Right atrium auricular region (tissue), 2 donors: ENCODE results near the gene ZNF654. TPM values are rescaled to one million over a fixed set of nuclear protein-coding genes. Genes with fewer than 3 reads are reported as not detected.

Experiments used
- DNase-seq: peaks from one replicate; pipeline ENCODE4 v3.0.0-alpha.2; 2019; ENCODE audit warnings: low spot score
- H3K27ac ChIP-seq, 2 donors: fragments of 200-600 bp; sonication (generic); 1 replicate in 1 of 2; 2 replicates in 1 of 2; pipeline ENCODE4 v1.5.1; 2016 to 2019
- H3K27me3 ChIP-seq, 2 donors: fragments of 200-600 bp; sonication (generic); one replicate each; pipeline versions ENCODE4 v1.5.1 to v1.6.0; 2017 to 2019
- H3K36me3 ChIP-seq: fragments of 200-600 bp; sonication (generic); one replicate; pipeline ENCODE4 v1.5.1; 2016
- H3K4me1 ChIP-seq, 2 donors: fragments of 200-600 bp; sonication (generic); one replicate each; pipeline versions ENCODE4 v1.5.1 to v1.6.0; 2017 to 2019
- H3K4me3 ChIP-seq, 2 donors: fragments of 200-600 bp; sonication (generic); 1 replicate in 1 of 2; 2 replicates in 1 of 2; pipeline ENCODE4 v1.5.1; 2017 to 2019; ENCODE audit warnings: mild to moderate bottlenecking in 1 of 2, moderate library complexity in 1 of 2
- H3K9me3 ChIP-seq, 2 donors: fragments of 200-600 bp; sonication (generic); one replicate each; pipeline ENCODE4 v1.5.1; 2019
- total RNA-seq, 2 donors: library from RNA; depleted of rRNA; stranded (reverse); fragments of >200 nt; gene quantifications; one replicate each; pipeline ENCODE4 v1.1.0, GENCODE V29; 2016
- TF ChIP-seq, protein P1 (sequence below), 2 donors: fragments of 200-600 bp; sonication (generic); IDR thresholded peaks; one replicate each; pipeline ENCODE4 v1.5.1; 2019; ENCODE audit warnings: antibody characterized with exemption in 2 of 2

ZNF654 gene
- total RNA-seq, 2 donors from 2014 or later = 6.8 to 7.2 TPM

DNA sequence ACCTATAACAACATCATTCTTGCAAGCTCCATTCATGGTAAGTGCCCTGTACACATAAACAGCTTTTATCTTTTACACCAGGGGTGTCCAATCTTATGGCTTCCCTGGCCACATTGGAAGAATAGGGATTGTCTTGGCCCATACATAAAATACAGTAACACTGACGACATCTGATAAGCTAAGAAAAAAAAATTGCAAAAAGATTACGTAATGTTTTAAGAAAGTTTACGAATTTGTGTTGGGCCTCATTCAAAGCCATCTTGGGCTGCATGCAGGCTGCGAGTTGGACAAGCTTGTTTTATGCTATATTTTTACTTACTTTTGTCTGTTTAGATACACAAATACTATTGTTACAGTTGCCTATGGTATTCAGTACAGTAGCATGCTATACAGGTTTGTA lies 31.6 kb downstream of the ZNF654 start:
- Histone ChIP-seq H3K4me3 (no peak overlapping the region), H3K4me1 (no peaks in the 10 kb centered on the region), H3K36me3 (peaks cover 4% of the 10 kb centered on the region), H3K9me3 (no peaks in the 10 kb centered on the region), H3K27ac (no peak overlapping the region), H3K27me3 (no peaks in the 10 kb centered on the region)
- no peak for DNase-seq
- TF ChIP-seq, protein P1, sequence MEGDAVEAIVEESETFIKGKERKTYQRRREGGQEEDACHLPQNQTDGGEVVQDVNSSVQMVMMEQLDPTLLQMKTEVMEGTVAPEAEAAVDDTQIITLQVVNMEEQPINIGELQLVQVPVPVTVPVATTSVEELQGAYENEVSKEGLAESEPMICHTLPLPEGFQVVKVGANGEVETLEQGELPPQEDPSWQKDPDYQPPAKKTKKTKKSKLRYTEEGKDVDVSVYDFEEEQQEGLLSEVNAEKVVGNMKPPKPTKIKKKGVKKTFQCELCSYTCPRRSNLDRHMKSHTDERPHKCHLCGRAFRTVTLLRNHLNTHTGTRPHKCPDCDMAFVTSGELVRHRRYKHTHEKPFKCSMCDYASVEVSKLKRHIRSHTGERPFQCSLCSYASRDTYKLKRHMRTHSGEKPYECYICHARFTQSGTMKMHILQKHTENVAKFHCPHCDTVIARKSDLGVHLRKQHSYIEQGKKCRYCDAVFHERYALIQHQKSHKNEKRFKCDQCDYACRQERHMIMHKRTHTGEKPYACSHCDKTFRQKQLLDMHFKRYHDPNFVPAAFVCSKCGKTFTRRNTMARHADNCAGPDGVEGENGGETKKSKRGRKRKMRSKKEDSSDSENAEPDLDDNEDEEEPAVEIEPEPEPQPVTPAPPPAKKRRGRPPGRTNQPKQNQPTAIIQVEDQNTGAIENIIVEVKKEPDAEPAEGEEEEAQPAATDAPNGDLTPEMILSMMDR (IDR thresholded peaks at IDR 0.05) = no peak

DNA sequence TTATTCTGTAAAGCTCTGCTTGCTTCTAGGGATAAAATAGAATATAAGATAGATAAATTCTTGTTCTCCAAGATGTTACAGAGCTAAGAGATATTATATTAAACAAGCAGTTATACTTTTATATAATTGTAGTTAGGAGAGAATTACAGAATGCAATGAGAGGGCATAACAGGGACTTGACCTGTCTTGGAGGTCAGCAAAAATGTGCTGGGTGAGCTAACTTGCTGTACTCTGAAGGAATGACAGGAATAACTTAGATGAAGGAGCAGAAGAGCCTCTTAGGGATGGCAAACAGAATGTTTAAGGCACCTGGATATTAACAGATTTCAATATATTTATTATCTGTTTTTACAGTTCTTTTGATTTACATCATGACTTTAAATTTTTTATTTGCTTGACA lies 33.2 kb downstream of the ZNF654 start:
- H3K9me3 ChIP-seq = no peaks in the 10 kb centered on the region
- H3K4me1 ChIP-seq = no peaks in the 10 kb centered on the region
- H3K27me3 ChIP-seq = no peaks in the 10 kb centered on the region
- no peak overlapping the region for H3K27ac ChIP-seq
- DNase-seq = no peak
- TF ChIP-seq, protein P1 (IDR thresholded peaks at IDR 0.05) = no peak
- no peak overlapping the region for H3K4me3 ChIP-seq
- peaks cover 4% of the 10 kb centered on the region for H3K36me3 ChIP-seq

DNA sequence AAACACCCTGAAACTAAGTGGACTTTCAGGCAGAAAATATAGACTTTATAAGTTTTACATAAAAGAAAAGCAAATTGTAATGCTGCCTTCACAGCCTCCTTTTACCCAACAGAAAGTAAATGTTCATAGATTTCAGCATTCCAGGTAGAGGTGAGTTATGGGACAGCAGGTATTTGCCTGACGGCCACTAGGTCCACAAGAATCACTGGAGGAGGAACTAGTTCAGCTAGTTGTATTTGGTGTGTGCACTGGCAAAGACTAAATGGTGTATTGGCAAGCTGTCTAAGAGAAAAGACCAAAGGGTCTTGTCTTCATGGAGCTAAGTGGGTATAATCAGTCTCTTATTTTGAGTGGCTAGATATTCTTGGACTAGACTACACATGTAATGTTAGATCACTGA lies 34.2 kb downstream of the ZNF654 start:
- Histone ChIP-seq H3K36me3 (peaks cover 4% of the 10 kb centered on the region), H3K27ac (no peak overlapping the region), H3K4me3 (no peak overlapping the region), H3K9me3 (no peaks in the 10 kb centered on the region), H3K27me3 (no peaks in the 10 kb centered on the region), H3K4me1 (no peaks in the 10 kb centered on the region)
- no peak for DNase-seq
- TF ChIP-seq, protein P1 (IDR thresholded peaks at IDR 0.05) = no peak

DNA sequence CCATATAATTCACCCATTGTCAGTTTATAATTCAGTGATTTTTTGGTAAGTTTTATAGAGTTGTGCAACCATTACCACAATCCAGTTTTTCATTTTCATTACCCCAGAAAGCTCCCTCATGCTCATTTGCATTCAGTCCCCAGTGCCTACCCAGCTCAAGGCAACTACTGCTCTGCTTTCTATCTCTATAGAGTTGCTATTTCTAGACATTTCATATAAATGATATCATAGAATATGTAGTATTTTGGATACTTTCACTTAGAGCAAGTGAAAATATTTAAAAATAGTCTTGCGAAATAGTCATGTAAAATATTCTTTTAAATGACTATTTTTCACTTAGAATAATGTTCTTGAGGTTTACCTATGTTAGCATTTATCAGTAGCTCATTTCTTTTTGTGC lies 42.1 kb downstream of the ZNF654 start:
- H3K36me3 ChIP-seq = no peaks in the 10 kb centered on the region
- no peak overlapping the region for H3K4me3 ChIP-seq
- DNase-seq = no peak
- H3K4me1 ChIP-seq = no peaks in the 10 kb centered on the region
- no peaks in the 10 kb centered on the region for H3K27me3 ChIP-seq
- H3K27ac ChIP-seq = no peak overlapping the region
- TF ChIP-seq, protein P1 (IDR thresholded peaks at IDR 0.05) = no peak
- no peaks in the 10 kb centered on the region for H3K9me3 ChIP-seq

DNA sequence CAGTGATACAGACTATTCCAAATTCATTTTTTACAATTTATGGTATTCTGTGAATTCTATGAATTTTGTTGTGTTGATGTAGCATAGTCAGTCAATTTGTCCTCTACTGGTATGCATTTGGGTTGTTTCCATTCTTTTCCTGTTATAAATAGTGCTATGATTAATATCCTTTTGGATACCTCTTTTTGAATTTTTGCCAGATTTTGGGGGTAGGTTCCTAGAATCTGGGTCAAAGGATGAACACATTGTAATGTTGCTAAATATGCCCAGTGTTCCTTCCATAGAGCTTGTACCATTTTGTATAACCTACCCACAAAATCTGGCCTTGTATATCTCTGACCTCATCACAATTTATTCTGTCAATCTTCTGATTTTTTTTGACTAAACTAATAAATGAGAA lies 46.3 kb downstream of the ZNF654 start:
- no peak overlapping the region for H3K27ac ChIP-seq
- no peaks in the 10 kb centered on the region for H3K4me1 ChIP-seq
- no peak for DNase-seq
- H3K4me3 ChIP-seq = no peak overlapping the region
- H3K27me3 ChIP-seq = no peaks in the 10 kb centered on the region
- no peaks in the 10 kb centered on the region for H3K9me3 ChIP-seq
- no peaks in the 10 kb centered on the region for H3K36me3 ChIP-seq
- TF ChIP-seq, protein P1 (IDR thresholded peaks at IDR 0.05) = no peak

DNA sequence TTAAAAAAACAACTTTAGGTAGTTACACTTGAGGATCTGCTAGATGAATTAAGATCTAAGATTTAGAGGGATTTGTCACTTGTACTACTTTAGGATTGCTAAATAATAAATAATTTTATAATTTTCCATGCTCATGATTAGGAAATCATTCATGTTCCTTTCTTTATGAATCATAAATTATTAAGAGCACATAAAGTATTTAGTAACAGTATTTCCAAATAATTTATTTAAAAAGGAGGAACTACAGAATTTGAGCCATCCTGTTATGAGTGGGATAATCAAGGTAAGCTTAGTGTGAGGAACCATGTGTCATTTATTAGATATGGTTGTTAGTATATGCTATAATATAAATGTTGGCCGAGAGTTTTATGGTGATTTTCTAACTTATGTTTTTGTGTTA lies 53.2 kb downstream of the ZNF654 start:
- TF ChIP-seq, protein P1 (IDR thresholded peaks at IDR 0.05) = no peak
- no peak for DNase-seq

More for the DNA sequence above, 53.2 kb downstream of the ZNF654 start:
- Histone ChIP-seq H3K27ac (no peak overlapping the region), H3K4me1 (no peaks in the 10 kb centered on the region), H3K4me3 (no peak overlapping the region), H3K36me3 (no peaks in the 10 kb centered on the region), H3K9me3 (no peaks in the 10 kb centered on the region), H3K27me3 (no peaks in the 10 kb centered on the region)
